ENCODE results near the gene F7.

Gene F7

DNA sequence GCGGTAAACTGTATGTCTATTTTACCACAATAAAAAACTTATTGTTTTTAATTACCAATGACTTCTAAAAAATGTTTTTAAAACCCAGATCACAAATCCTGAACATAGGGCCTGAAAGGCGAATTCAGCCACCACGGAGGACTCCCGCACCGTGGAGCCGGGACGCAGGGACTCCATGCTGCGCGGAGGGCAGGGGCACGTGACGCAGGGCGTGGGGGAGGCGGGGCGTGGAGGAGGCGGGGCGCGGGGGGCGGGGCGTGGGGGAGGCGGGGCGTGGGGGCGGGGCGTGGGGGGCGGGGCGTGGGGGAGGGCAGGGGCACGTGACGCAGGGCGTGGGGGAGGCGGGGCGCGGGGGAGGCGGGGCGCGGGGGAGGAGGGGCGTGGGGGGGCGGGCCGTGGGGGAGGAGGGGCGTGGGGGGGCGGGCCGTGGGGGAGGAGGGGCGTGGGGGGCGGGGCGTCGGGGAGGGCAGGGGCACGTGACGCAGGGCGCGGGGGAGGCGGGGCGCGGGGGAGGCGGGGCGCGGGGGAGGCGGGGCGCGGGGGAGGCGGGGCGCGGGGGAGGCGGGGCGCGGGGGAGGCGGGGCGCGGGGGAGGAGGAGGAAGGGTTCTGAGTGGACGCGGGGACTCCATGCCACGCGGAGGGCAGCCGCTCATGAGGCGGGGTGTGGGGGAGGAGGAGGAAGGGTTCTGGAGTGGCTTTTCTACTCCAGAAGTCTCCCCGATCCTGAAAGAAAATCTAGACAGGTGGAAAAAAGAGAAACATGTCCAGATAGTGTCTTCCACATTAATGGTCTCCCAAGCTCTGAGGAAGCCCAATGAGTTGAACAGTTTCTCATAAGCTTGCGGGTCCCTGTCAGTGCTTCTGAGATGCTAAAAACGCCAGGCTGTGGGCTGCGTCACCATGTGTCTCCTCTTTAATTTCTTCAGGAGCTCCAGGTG, 48.5 kb downstream of the F7 start:
- Histone ChIP-seq H3K36me3 (ENCODE audit: insufficient read depth) (no peaks in the 10 kb centered on the region), H3K4me2 (peak overlapping the region; percentile 76), H3K27me3 (ENCODE audit: insufficient read depth, low read depth) (no peaks in the 10 kb centered on the region), H3K79me2 (ENCODE audit: insufficient read depth, low read depth) (no peaks in the 10 kb centered on the region), H3K4me3 (IDR thresholded peaks at IDR 0.05; ENCODE audit: insufficient read depth, low read depth, low read length) (no peak overlapping the region), H4K20me1 (ENCODE audit: insufficient read depth) (no peaks in the 10 kb centered on the region), H3K9ac (peak overlapping the region; percentile 39; the same call in 1 of the 2 replicates), H3K27ac (no peak overlapping the region), H3K4me1 (ENCODE audit: low read depth, poor library complexity, severe bottlenecking) (peaks cover 9% of the 10 kb centered on the region), H2AFZ (ENCODE audit: low read depth) (peak overlapping the region; percentile 75)
- TF ChIP-seq, protein P1, sequence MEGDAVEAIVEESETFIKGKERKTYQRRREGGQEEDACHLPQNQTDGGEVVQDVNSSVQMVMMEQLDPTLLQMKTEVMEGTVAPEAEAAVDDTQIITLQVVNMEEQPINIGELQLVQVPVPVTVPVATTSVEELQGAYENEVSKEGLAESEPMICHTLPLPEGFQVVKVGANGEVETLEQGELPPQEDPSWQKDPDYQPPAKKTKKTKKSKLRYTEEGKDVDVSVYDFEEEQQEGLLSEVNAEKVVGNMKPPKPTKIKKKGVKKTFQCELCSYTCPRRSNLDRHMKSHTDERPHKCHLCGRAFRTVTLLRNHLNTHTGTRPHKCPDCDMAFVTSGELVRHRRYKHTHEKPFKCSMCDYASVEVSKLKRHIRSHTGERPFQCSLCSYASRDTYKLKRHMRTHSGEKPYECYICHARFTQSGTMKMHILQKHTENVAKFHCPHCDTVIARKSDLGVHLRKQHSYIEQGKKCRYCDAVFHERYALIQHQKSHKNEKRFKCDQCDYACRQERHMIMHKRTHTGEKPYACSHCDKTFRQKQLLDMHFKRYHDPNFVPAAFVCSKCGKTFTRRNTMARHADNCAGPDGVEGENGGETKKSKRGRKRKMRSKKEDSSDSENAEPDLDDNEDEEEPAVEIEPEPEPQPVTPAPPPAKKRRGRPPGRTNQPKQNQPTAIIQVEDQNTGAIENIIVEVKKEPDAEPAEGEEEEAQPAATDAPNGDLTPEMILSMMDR (conservative IDR thresholded peaks at IDR 0.05; ENCODE audit: low read depth, low read length) = no peak

DNA sequence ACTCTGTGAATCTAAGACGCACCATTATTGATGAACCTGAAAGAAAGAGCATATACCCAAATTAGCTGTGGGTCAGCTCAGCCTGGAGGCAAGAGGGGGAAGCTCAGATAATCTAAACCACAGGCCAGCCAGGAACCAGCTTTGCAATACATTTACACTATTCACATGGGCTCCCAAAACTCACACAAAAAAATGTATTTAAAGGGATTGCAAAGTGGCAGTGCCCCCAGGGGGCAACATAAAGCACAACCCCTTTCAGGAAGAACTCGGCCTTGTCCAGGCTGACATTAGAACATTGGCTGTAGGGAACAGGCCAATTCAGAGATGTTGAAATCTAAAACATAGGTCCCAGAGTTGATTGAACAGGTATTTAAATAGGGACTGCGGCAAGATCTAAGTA, 49.6 kb downstream of the F7 start:
- Histone ChIP-seq H3K4me2 (peak overlapping the region; percentile 76; the same call in 1 of the 2 replicates), H3K4me3 (IDR thresholded peaks at IDR 0.05; ENCODE audit: insufficient read depth, low read depth, low read length) (no peak overlapping the region), H2AFZ (ENCODE audit: low read depth) (peak overlapping the region; percentile 54), H3K27ac (no peak overlapping the region), H3K79me2 (ENCODE audit: insufficient read depth, low read depth) (no peaks in the 10 kb centered on the region), H3K27me3 (ENCODE audit: insufficient read depth, low read depth) (no peaks in the 10 kb centered on the region), H3K9ac (no peak overlapping the region), H3K4me1 (ENCODE audit: low read depth, poor library complexity, severe bottlenecking) (peaks cover 9% of the 10 kb centered on the region), H3K36me3 (ENCODE audit: insufficient read depth) (no peaks in the 10 kb centered on the region), H4K20me1 (ENCODE audit: insufficient read depth) (no peaks in the 10 kb centered on the region)
- TF ChIP-seq, protein P1 (conservative IDR thresholded peaks at IDR 0.05; ENCODE audit: low read depth, low read length) = no peak

DNA sequence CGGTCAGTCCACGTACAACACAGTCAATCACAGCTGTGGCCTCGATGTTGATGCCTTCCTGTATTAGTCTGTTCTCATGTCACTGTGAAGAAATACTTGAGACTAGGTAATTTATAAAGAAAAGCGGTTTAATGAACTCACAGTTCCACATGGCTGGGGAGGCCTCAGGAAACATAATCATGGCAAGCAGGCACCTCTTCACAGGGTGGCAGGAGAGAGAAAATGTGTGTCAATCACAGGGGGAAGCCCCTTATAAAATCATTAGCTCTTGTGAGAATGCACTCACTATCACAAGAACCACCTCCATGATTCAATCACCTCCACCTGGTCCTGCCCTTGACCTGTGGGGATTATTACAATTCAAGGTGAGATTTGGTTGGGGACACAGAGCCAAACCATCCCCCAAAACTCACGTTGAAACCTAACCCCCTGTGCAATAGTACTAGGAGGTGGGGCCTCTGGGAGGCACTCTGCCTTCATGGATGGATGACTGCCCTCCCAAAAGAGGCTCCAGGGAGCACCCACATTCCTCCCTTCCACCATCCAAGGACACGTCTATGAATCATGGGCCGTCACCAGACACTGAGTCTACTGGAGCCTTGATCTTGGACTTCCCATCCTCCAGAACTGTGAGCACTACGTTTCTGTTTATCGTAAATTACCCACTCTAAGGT, 50.5 kb downstream of the F7 start:
- no peaks in the 10 kb centered on the region for H3K79me2 ChIP-seq (ENCODE audit: insufficient read depth, low read depth)
- no peak overlapping the region for H3K4me2 ChIP-seq
- peaks cover 9% of the 10 kb centered on the region for H3K4me1 ChIP-seq (ENCODE audit: low read depth, poor library complexity, severe bottlenecking)
- no peak overlapping the region for H2AFZ ChIP-seq (ENCODE audit: low read depth)
- H3K27ac ChIP-seq = no peak overlapping the region
- H4K20me1 ChIP-seq (ENCODE audit: insufficient read depth) = no peaks in the 10 kb centered on the region
- peaks cover 3% of the 10 kb centered on the region; the same call in 1 of the 2 replicates for H3K27me3 ChIP-seq (ENCODE audit: insufficient read depth, low read depth)
- TF ChIP-seq, protein P1 (conservative IDR thresholded peaks at IDR 0.05; ENCODE audit: low read depth, low read length) = no peak
- no peak overlapping the region for H3K4me3 ChIP-seq (IDR thresholded peaks at IDR 0.05; ENCODE audit: insufficient read depth, low read depth, low read length)
- H3K36me3 ChIP-seq (ENCODE audit: insufficient read depth) = no peaks in the 10 kb centered on the region
- H3K9ac ChIP-seq = no peak overlapping the region

DNA sequence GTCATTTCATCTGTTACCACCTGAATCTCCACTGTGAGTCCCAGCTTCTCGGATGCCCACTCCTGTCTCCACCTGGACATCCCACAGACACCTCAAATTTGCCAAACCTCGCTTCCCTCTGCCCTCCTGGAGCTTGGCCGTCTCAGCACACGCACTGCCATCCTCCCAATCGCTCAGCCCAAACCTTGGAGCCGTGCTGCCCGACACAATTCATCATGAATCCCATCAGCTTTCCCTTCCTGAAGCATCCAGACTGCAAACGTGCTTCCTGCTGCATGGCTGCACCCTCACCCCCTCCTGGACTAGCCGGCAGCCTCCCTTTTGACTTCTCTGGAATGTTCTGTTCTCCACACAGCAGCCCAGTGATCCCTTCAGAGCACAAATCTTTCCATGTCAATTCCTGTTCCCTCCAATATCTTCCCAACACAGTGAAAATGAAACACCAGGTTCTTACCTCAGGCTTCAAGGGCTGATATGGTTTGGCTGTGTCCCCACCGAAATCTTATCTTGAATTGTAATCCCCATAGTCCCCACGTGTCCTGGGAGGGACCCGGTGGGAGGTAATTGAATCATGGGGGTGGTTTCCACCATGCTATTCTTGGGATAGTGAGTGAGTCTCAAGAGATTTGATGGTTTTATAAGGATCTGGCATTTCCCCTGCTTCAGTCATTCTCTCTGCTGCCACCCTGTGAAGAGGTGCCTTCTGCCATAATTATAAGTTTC, 51.8 kb downstream of the F7 start:
- peaks cover 5% of the 10 kb centered on the region; the same call in 1 of the 2 replicates for H3K27me3 ChIP-seq (ENCODE audit: insufficient read depth, low read depth)
- H2AFZ ChIP-seq (ENCODE audit: low read depth) = no peak overlapping the region
- H4K20me1 ChIP-seq (ENCODE audit: insufficient read depth) = no peaks in the 10 kb centered on the region
- no peak overlapping the region for H3K4me2 ChIP-seq
- no peak overlapping the region for H3K4me3 ChIP-seq (IDR thresholded peaks at IDR 0.05; ENCODE audit: insufficient read depth, low read depth, low read length)
- H3K27ac ChIP-seq = no peak overlapping the region
- no peaks in the 10 kb centered on the region for H3K36me3 ChIP-seq (ENCODE audit: insufficient read depth)
- H3K79me2 ChIP-seq (ENCODE audit: insufficient read depth, low read depth) = no peaks in the 10 kb centered on the region
- H3K4me1 ChIP-seq (ENCODE audit: low read depth, poor library complexity, severe bottlenecking) = peaks cover 7% of the 10 kb centered on the region
- H3K9ac ChIP-seq = no peak overlapping the region
- TF ChIP-seq, protein P1 (conservative IDR thresholded peaks at IDR 0.05; ENCODE audit: low read depth, low read length) = no peak

Measured in KMS-11 (cell line).